ENCODE results near the gene FBXL19. TPM values are rescaled to one million over a fixed set of nuclear protein-coding genes. Genes with fewer than 3 reads are reported as not detected.

Gene FBXL19
- total RNA-seq, 1 donor from 2014 or later: 66.9 TPM

DNA sequence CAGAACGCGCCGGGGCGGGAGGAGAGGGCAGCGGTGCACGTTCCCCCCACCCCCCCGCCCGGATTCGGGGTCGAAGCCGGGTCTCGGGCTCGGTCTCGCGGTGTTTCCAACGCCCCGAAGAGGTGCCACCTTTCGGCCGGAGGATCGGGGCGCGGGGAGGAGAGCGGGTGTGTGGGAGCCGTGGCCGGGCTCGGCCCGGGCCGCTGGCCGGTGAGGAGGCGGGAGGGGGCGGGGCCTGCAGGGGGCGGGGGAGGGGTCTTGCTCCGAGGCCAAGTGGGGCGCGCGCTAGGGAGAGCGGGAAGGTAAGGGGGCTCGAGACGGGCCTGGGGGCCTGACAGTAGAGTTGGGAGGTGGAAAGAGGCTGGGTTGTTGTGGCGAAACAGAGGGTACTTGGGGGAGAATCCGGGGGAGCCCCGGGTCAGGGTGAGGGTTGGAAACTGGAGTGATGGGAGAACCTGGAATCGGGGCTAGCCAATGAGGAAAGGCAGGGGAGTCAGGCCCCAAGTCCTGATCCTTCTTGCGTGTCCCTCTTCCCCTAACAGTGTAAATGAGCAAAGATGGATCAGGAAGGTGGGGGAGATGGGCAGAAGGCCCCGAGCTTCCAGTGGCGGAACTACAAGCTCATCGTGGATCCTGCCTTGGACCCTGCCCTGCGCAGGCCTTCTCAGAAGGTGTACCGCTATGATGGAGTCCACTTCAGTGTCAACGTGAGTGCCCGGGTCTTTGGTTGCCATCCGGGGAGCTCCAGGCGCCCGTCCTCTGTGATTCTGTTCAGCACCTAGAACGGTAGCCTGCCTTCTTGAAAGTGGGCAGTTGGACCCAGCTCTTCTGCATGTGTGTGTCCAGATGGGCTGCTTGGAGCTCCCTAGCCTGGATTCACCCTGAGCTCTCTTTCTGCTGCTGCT is 35.1 kb downstream of the FBXL19 start:
- DNase-seq (ENCODE audit: low spot score in 2 of 2): no peak

DNA sequence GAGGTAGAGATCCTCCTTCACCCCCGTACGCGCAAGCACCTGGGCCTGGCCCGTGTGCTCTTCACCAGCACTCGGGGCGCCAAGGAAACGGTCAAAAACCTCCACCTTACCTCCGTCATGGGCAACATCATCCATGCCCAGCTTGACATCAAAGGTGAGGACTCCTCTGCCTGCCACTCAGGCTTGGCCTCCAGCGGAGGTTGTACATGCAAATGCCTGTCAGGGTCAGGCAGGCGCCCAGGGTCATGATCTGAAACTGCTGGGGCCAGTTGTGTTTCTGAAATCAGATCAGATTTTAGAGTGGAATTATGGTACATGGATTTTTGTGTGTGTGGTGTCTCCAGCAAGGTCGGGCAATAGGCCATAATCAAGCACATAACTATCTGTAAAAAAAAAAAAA is 38.0 kb downstream of the FBXL19 start:
- TF ChIP-seq CTCF (IDR thresholded peaks at IDR 0.05): no peak
- Histone ChIP-seq H3K27ac (no peak overlapping the region), H3K9me3 (no peaks in the 10 kb centered on the region), H3K36me3 (peaks cover 64 to 71% of the 10 kb centered on the region in 2 donors), H3K27me3 (no peaks in the 10 kb centered on the region), H3K4me3 (no peak overlapping the region), H3K4me1 (peaks cover 0 to 19% of the 10 kb centered on the region in 2 donors)
- DNase-seq (ENCODE audit: low spot score in 2 of 2): no peak
- intact Hi-C loops (cut with DNase I): no loop called here

More for the DNA sequence above, 35.1 kb downstream of the FBXL19 start:
- TF ChIP-seq CTCF (IDR thresholded peaks at IDR 0.05): no peak
- Histone ChIP-seq H3K9me3 (no peaks in the 10 kb centered on the region), H3K27ac (peak overlapping the region; percentile 98 to 99), H3K4me3 (peak overlapping the region; percentile 94 to 95), H3K4me1 (peaks cover 3 to 20% of the 10 kb centered on the region in 2 donors), H3K36me3 (peaks cover 34 to 42% of the 10 kb centered on the region in 2 donors), H3K27me3 (no peaks in the 10 kb centered on the region)
- intact Hi-C loops (cut with DNase I): loop anchor here (5.0 kb wide), 1 partner anchor 39 kb away; no protein-coding TSS in a partner anchor

DNA sequence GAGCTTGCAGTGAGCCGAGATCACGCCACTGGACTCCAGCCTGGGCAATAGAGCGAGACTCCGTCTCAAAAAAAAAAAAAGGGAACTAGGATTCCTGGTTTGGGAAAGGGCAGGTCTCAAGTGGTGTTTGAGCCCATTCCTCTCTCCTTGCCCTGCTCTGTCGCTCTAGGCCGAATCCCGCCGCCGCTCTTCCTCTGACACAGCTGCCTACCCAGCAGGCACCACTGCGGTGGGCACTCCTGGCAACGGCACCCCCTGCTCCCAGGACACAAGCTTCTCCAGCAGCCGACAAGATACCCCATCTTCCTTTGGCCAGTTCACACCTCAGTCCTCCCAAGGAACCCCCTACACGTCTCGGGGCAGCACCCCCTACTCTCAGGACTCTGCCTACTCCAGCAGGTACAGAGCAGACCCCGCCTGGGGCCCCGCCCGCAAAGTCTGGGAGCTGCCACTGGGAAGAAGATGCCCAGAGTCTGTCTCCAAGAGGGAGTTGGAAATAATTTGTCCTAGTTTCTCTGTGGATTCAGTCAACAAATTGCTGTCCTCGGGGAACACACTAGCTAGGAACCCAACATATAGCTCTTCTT is 40.6 kb downstream of the FBXL19 start:
- DNase-seq (ENCODE audit: low spot score in 2 of 2): no peak
- Histone ChIP-seq H3K9me3 (no peaks in the 10 kb centered on the region), H3K4me3 (no peak overlapping the region), H3K27me3 (no peaks in the 10 kb centered on the region), H3K27ac (no peak overlapping the region), H3K4me1 (peaks cover 0 to 9% of the 10 kb centered on the region in 2 donors), H3K36me3 (peaks cover 88 to 96% of the 10 kb centered on the region in 2 donors)
- intact Hi-C loops (cut with DNase I): no loop called here
- no peak for TF ChIP-seq CTCF (IDR thresholded peaks at IDR 0.05)

DNA sequence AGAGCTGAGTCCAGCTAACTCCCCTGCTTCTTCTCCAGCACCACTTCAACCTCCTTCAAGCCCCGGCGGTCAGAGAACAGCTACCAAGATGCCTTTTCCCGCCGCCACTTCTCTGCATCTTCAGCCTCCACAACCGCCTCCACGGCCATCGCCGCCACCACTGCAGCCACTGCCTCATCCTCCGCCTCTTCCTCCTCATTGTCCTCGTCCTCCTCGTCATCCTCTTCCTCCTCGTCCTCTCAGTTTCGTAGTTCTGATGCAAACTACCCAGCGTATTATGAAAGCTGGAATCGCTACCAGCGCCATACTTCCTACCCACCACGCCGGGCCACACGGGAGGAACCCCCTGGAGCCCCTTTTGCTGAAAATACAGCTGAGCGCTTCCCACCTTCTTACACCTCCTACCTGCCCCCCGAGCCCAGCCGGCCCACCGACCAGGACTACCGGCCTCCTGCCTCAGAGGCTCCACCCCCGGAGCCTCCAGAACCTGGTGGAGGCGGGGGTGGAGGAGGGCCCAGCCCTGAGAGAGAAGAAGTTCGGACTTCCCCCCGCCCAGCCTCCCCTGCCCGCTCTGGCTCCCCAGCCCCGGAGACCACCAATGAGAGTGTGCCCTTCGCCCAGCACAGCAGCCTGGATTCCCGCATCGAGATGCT is 41.3 kb downstream of the FBXL19 start:
- no peak for DNase-seq (ENCODE audit: low spot score in 2 of 2)
- no peaks in the 10 kb centered on the region for H3K27me3 ChIP-seq
- no peak for TF ChIP-seq CTCF (IDR thresholded peaks at IDR 0.05)
- peaks cover 0 to 3% of the 10 kb centered on the region in 2 donors for H3K4me1 ChIP-seq
- H3K36me3 ChIP-seq: peaks cover 94 to 96% of the 10 kb centered on the region in 2 donors
- H3K9me3 ChIP-seq: no peaks in the 10 kb centered on the region
- no peak overlapping the region for H3K27ac ChIP-seq
- H3K4me3 ChIP-seq: no peak overlapping the region
- intact Hi-C loops (cut with DNase I): no loop called here

GRCh38 chr16:30965436-30965835 is 42.1 kb downstream of the FBXL19 start:
- Histone ChIP-seq H3K4me1 (no peaks in the 10 kb centered on the region), H3K27me3 (no peaks in the 10 kb centered on the region), H3K9me3 (no peaks in the 10 kb centered on the region), H3K4me3 (no peak overlapping the region), H3K36me3 (peaks cover 96% of the 10 kb centered on the region in 2 donors), H3K27ac (no peak overlapping the region)
- intact Hi-C loops (cut with DNase I): no loop called here
- no peak for DNase-seq (ENCODE audit: low spot score in 2 of 2)
- no peak for TF ChIP-seq CTCF (IDR thresholded peaks at IDR 0.05)
